GM06990 (cell line): ENCODE data around the gene GDF7.

Experiments
- DNase-seq: peaks from one replicate; pipeline ENCODE4 v3.0.0-alpha.2; 2011; ENCODE audit not compliant: insufficient read length; ENCODE audit errors: extremely low read depth
- H3K27me3 ChIP-seq: replicated peaks from 2 replicates; pipeline ENCODE4 v1.6.0; 2011; ENCODE audit warnings: low read length; ENCODE audit not compliant: control insufficient read depth, insufficient read depth
- H3K36me3 ChIP-seq: 2 replicates; pipeline ENCODE4 v1.5.1; 2011; ENCODE audit warnings: low read length; ENCODE audit not compliant: control insufficient read depth, insufficient read depth
- H3K4me3 ChIP-seq: replicated peaks from 2 replicates; pipeline ENCODE4 v1.5.1; 2011; ENCODE audit warnings: low read depth, mild to moderate bottlenecking, control low read depth, low read length
- CTCF ChIP-seq: IDR thresholded peaks from 2 replicates; pipeline ENCODE4 v1.5.1; 2011; ENCODE audit warnings: low read length, control low read depth, mild to moderate bottlenecking, inconsistent platforms; ENCODE audit not compliant: insufficient read depth, poor library complexity, severe bottlenecking

GDF7 gene

DNA sequence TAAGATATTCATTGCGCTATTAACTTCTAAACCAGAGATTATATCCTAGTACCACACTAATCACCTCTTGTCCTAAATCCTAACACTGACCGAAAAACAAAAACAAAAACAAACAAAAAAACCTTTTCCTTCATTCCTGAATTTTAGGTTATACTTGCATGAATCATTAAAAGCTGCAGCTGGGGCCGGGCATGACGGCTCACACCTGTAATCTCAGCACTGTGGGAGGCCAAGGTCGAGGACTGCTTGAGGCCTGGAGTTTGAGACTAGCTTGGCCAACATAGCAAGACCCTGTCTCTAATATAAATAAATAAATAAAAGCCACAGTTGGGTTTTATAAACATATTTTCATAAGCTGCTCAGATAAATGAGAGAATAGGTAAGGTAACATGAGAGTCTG is 60.0 kb downstream of the GDF7 start:
- Histone ChIP-seq H3K27me3 (no peaks in the 10 kb centered on the region), H3K36me3 (peaks cover 2% of the 10 kb centered on the region), H3K4me3 (no peak overlapping the region)
- no peak for TF ChIP-seq CTCF
- DNase-seq: no peak

- Histone ChIP-seq H3K36me3 (peaks cover 2% of the 10 kb centered on the region), H3K4me3 (no peak overlapping the region), H3K27me3 (no peaks in the 10 kb centered on the region)
- DNase-seq: no peak
- TF ChIP-seq CTCF: no peak
Measured at GRCh38 chr2:20728114-20728758, 61.3 kb downstream of the GDF7 start.
